Thyroid gland (tissue), 4 donors: ENCODE data around the gene VPS72. TPM values are rescaled to one million over a fixed set of nuclear protein-coding genes. Genes with fewer than 3 reads are reported as not detected.

Experiments used
- DNase-seq, 2 donors: peaks; one replicate each; pipeline ENCODE4 v3.0.0-alpha.2; 2019
- H3K27ac ChIP-seq, 3 donors: fragments of 200-600 bp; sonication (generic); 1 replicate in 2 of 3; 2 replicates in 1 of 3; pipeline ENCODE4 v1.5.1; 2016 to 2019; ENCODE audit warnings: mild to moderate bottlenecking in 1 of 3, moderate library complexity in 1 of 3
- H3K27me3 ChIP-seq: fragments of 200-600 bp; sonication (generic); one replicate; pipeline ENCODE4 v1.5.1; 2019
- H3K36me3 ChIP-seq, 2 donors: fragments of 200-600 bp; sonication (generic); one replicate each; pipeline ENCODE4 v1.5.1; 2016 to 2019
- H3K4me1 ChIP-seq, 2 donors: fragments of 200-600 bp; sonication (generic); one replicate each; pipeline ENCODE4 v1.5.1; 2017 to 2019
- H3K4me3 ChIP-seq, 3 donors: fragments of 200-600 bp; sonication (generic); replicated peaks in 1 of 3; 1 replicate in 2 of 3; 2 replicates in 1 of 3; pipeline ENCODE4 v1.5.1; 2016; ENCODE audit warnings: mild to moderate bottlenecking in 1 of 3
- H3K9me3 ChIP-seq: fragments of 200-600 bp; sonication (generic); one replicate; pipeline ENCODE4 v1.5.1; 2017
- POLR2A ChIP-seq, 2 donors: fragments of 450-650 bp; IDR thresholded peaks; one replicate each; pipeline ENCODE4 v1.6.1; 2017; ENCODE audit warnings: antibody characterized with exemption in 2 of 2, mild to moderate bottlenecking in 2 of 2, moderate library complexity in 1 of 2
- WGBS, 2 donors: methylation state at CpG; one replicate each; pipeline ENCODE4 v1.1.5; 2017; 5-methylcytosine and 5-hydroxymethylcytosine counted together
- intact Hi-C: fragments of 100-400 bp; cut with DNase I; formaldehyde crosslinking; loops from one replicate; pipeline ENCODE4 v1.15.1; 2023
- total RNA-seq, 4 donors: library from RNA; depleted of rRNA; stranded (reverse); fragments of >200 nt; gene quantifications; one replicate each; pipeline ENCODE4 v1.2.3, GENCODE V29; 2016
- TF ChIP-seq, protein P1 (sequence below), 6 experiments: fragments of 200-600 bp in 3 of 6; fragments of 450-650 bp in 3 of 6; sonication (generic) in 3 of 6; IDR thresholded peaks; one replicate each; pipeline ENCODE4 v1.5.1; 2016 to 2019; ENCODE audit warnings: antibody characterized with exemption in 6 of 6, mild to moderate bottlenecking in 2 of 6, inconsistent platforms in 1 of 6, moderate library complexity in 1 of 6

The VPS72 gene
- total RNA-seq, 4 donors from 2014 or later: 36.9 to 47.5 (median 39.9) TPM

- Histone ChIP-seq H3K27ac (peak overlapping the region in 1 of 3 donors; percentile 17), H3K27me3 (no peaks in the 10 kb centered on the region), H3K9me3 (no peaks in the 10 kb centered on the region), H3K36me3 (peaks cover 25 to 27% of the 10 kb centered on the region in 2 donors), H3K4me3 (no peak overlapping the region), H3K4me1 (peaks cover 3 to 7% of the 10 kb centered on the region in 2 donors)
- no peak for TF ChIP-seq POLR2A (IDR thresholded peaks at IDR 0.05)
- TF ChIP-seq, protein P1, sequence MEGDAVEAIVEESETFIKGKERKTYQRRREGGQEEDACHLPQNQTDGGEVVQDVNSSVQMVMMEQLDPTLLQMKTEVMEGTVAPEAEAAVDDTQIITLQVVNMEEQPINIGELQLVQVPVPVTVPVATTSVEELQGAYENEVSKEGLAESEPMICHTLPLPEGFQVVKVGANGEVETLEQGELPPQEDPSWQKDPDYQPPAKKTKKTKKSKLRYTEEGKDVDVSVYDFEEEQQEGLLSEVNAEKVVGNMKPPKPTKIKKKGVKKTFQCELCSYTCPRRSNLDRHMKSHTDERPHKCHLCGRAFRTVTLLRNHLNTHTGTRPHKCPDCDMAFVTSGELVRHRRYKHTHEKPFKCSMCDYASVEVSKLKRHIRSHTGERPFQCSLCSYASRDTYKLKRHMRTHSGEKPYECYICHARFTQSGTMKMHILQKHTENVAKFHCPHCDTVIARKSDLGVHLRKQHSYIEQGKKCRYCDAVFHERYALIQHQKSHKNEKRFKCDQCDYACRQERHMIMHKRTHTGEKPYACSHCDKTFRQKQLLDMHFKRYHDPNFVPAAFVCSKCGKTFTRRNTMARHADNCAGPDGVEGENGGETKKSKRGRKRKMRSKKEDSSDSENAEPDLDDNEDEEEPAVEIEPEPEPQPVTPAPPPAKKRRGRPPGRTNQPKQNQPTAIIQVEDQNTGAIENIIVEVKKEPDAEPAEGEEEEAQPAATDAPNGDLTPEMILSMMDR (IDR thresholded peaks at IDR 0.05): no peak
- intact Hi-C loops: loop anchor here (5.0 to 10.0 kb wide), 2 partner anchors 57 to 135 kb away; no protein-coding TSS in a partner anchor
- no peak for DNase-seq
Observed at GRCh38 chr1:151159373-151159772, 30.6 kb downstream of the VPS72 start.

GRCh38 chr1:151158751-151159251 lies 31.2 kb downstream of the VPS72 start:
- TF ChIP-seq, protein P1 (IDR thresholded peaks at IDR 0.05): no peak
- TF ChIP-seq POLR2A (IDR thresholded peaks at IDR 0.05): no peak
- intact Hi-C loops: loop anchor here (5.0 to 10.0 kb wide), 2 partner anchors 56 to 134 kb away; no protein-coding TSS in a partner anchor
- DNase-seq: peak; percentile 25 to 27
- no peak overlapping the region for H3K4me3 ChIP-seq
- no peaks in the 10 kb centered on the region for H3K27me3 ChIP-seq
- no peak overlapping the region for H3K27ac ChIP-seq
- 82 to 84% methylated on average over 4 to 17 of the region's 22 CpGs for WGBS, 2 donors
- H3K36me3 ChIP-seq: peaks cover 25 to 27% of the 10 kb centered on the region in 2 donors
- H3K9me3 ChIP-seq: no peaks in the 10 kb centered on the region
- peaks cover 0 to 1% of the 10 kb centered on the region in 2 donors for H3K4me1 ChIP-seq

DNA sequence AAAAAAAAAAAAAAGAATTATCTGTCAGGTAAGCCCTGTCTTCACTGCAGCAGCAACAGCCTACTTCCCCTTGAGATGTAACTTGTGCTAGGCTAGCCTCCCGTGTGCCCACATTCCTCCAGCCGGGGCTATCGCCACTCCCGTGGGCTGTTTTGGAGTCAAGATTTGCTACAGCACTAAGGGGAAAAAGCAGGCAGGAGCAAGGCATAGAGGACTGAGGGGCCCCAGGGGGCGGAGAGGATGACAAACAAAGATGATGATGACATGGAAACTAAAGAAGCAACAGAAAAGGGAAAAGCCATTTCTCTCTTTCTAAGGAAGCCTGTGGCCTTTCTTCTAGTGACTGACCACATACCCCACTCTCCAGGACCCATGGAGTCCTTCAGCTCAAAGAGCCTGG lies 31.7 kb downstream of the VPS72 start:
- intact Hi-C loops: loop anchor here (5.0 to 10.0 kb wide), 2 partner anchors 56 to 134 kb away; no protein-coding TSS in a partner anchor
- Histone ChIP-seq H3K9me3 (no peaks in the 10 kb centered on the region), H3K27me3 (no peaks in the 10 kb centered on the region), H3K36me3 (peaks cover 25 to 27% of the 10 kb centered on the region in 2 donors), H3K4me3 (no peak overlapping the region), H3K27ac (no peak overlapping the region), H3K4me1 (no peaks in the 10 kb centered on the region)
- 85 to 90% methylated on average over 5 of the region's 5 CpGs for WGBS, 2 donors
- TF ChIP-seq, protein P1 (IDR thresholded peaks at IDR 0.05): no peak
- TF ChIP-seq POLR2A (IDR thresholded peaks at IDR 0.05): no peak
- DNase-seq: no peak

- no peak for DNase-seq
- Histone ChIP-seq H3K36me3 (peaks cover 25 to 27% of the 10 kb centered on the region in 2 donors), H3K4me3 (no peak overlapping the region), H3K27me3 (no peaks in the 10 kb centered on the region), H3K9me3 (no peaks in the 10 kb centered on the region), H3K27ac (no peak overlapping the region), H3K4me1 (no peaks in the 10 kb centered on the region)
- intact Hi-C loops: loop anchor here (5.0 to 10.0 kb wide), 2 partner anchors 55 to 132 kb away; no protein-coding TSS in a partner anchor
- 86 to 93% methylated on average over 6 of the region's 6 CpGs for WGBS, 2 donors
- TF ChIP-seq, protein P1 (IDR thresholded peaks at IDR 0.05): no peak
- TF ChIP-seq POLR2A (IDR thresholded peaks at IDR 0.05): no peak
Observed at GRCh38 chr1:151157067-151157531, 32.9 kb downstream of the VPS72 start.

GRCh38 chr1:151156515-151156819 lies 33.5 kb downstream of the VPS72 start, which contains the start of gene TNFAIP8L2:
Gene TNFAIP8L2, plus strand, starts transcription at chr1:151156649. Its CDS starts 2,049 bp downstream, at chr1:151158698.
- Histone ChIP-seq H3K27ac (no peak within 1 kb of the TSS), H3K9me3 (no peaks in the 10 kb centered on the region), H3K4me1 (no peaks in the 10 kb centered on the region), H3K4me3 (no peak within 1 kb of the TSS), H3K36me3 (peaks cover 22 to 23% of the 10 kb centered on the region in 2 donors), H3K27me3 (no peaks in the 10 kb centered on the region)
- 74 to 78% methylated on average over 4 of the region's 4 CpGs for WGBS, 2 donors
- intact Hi-C loops: loop anchor here (5.0 to 10.0 kb wide), 2 partner anchors 54 to 132 kb away; no protein-coding TSS in a partner anchor
- TF ChIP-seq, protein P1 (IDR thresholded peaks at IDR 0.05): no peak
- TF ChIP-seq POLR2A (IDR thresholded peaks at IDR 0.05): no peak
- no peak for DNase-seq
